Kidney (tissue), 14 donors: ENCODE measurements around the gene SLITRK3. TPM values are rescaled to one million over a fixed set of nuclear protein-coding genes. Genes with fewer than 3 reads are reported as not detected.

ENCODE experiments used
- DNase-seq, 5 donors: peaks; one replicate each; pipeline ENCODE4 v3.0.0-alpha.2; 2013 to 2020
- FAIRE-seq: peaks from 2 replicates; lab custom pipeline; 2012; peaks lifted over from hg19 to GRCh38; lab: Jason Lieb, UNC
- H3K27ac ChIP-seq, 2 donors: one replicate each; pipeline ENCODE4 v1.7.0; 2013; ENCODE audit warnings: low read depth in 2 of 2, low read length in 2 of 2, inconsistent platforms in 1 of 2
- H3K27me3 ChIP-seq: one replicate; pipeline ENCODE4 v1.7.1; 2013; ENCODE audit warnings: low read length, inconsistent platforms; ENCODE audit not compliant: control insufficient read depth, insufficient read depth
- H3K36me3 ChIP-seq, 3 donors: one replicate each; pipeline versions ENCODE4 v1.7.0 to v1.7.1; 2013; ENCODE audit warnings: low read length in 3 of 3, control low read depth in 1 of 3, inconsistent platforms in 1 of 3; ENCODE audit not compliant: insufficient read depth in 3 of 3, control insufficient read depth in 2 of 3
- H3K4me1 ChIP-seq, 3 donors: one replicate each; pipeline versions ENCODE4 v1.7.0 to v1.7.1; 2013; ENCODE audit warnings: low read length in 3 of 3, inconsistent platforms in 1 of 3, low read depth in 1 of 3; ENCODE audit not compliant: control insufficient read depth in 2 of 3, insufficient read depth in 2 of 3
- H3K4me3 ChIP-seq, 3 donors: one replicate each; pipeline versions ENCODE4 v1.7.0 to v1.8.1; 2013; ENCODE audit warnings: low read length in 3 of 3, control low read depth in 1 of 3, inconsistent platforms in 1 of 3
- H3K9ac ChIP-seq, 3 donors: one replicate each; pipeline versions ENCODE4 v1.7.0 to v1.7.1; 2013; ENCODE audit warnings: low read length in 3 of 3, control low read depth in 1 of 3, inconsistent platforms in 1 of 3
- H3K9me3 ChIP-seq, 3 donors: one replicate each; pipeline versions ENCODE4 v1.7.0 to v1.7.1; 2013; ENCODE audit warnings: low read length in 3 of 3, control low read depth in 1 of 3, inconsistent platforms in 1 of 3; ENCODE audit not compliant: control insufficient read depth in 2 of 3, insufficient read depth in 1 of 3
- CTCF ChIP-seq: IDR thresholded peaks from 3 replicates; pipeline ENCODE4 v1.5.1; 2012; ENCODE audit warnings: mild to moderate bottlenecking, moderate library complexity, borderline replicate concordance; ENCODE audit not compliant: insufficient read depth; ENCODE audit errors: extremely low read depth
- intact Hi-C: fragments of 100-400 bp; cut with DNase I; formaldehyde crosslinking; loops from one replicate; pipeline ENCODE4 v1.11.1; 2022
- polyA plus RNA-seq: library from polyadenylated mRNA; stranded (reverse); fragments of 350-450 nt; fragmentation: Illumina TruSeq; extraction: RNeasy Lipid Tissue Mini Kit (QIAGEN cat#74804); gene quantifications from one replicate; pipeline ENCODE4 v1.2.3, GENCODE V29; 2014; ENCODE audit warnings: low read depth, low replicate concordance; ENCODE audit not compliant: insufficient read depth
- total RNA-seq: library from RNA; stranded (reverse); fragmentation: NEBNext Ultra II Directional; extraction: Animal tissue kit (Norgen Biotek cat#: 25700); gene quantifications from one replicate; pipeline ENCODE4 v1.2.1, GENCODE V29; 2021
- donor health status: control.
- donor health status: control.
- donor health status: control.
- donor health status: control.
- donor health status: control.
- donor health status: DM: yes; HTN: yes; CAD: no.
- donor health status: Normal renal cell carcinoma (clear cell type).

SLITRK3 gene
- total and polyA plus RNA-seq, 2 donors from 2014 or later: 0.30 to 0.44 TPM

- Histone ChIP-seq H3K4me3 (no peak overlapping the region), H3K27me3 (no peaks in the 10 kb centered on the region), H3K4me1 (no peaks in the 10 kb centered on the region), H3K27ac (no peak overlapping the region), H3K9ac (no peak overlapping the region), H3K9me3 (no peaks in the 10 kb centered on the region), H3K36me3 (no peaks in the 10 kb centered on the region)
- no peak for TF ChIP-seq CTCF
- FAIRE-seq (no peak), DNase-seq (no peak)
- intact Hi-C loops: no loop called here
Observed at GRCh38 chr3:165212580-165212979, 16.4 kb upstream of the SLITRK3 start.

- DNase-seq (peak in 3 of 5 donors; percentile 37 to 57 (median 51)), FAIRE-seq (no peak)
- intact Hi-C loops: no loop called here
- H3K27me3 ChIP-seq: peaks cover 2% of the 10 kb centered on the region
- no peaks in the 10 kb centered on the region for H3K4me1 ChIP-seq
- no peak overlapping the region for H3K27ac ChIP-seq
- no peak overlapping the region for H3K9ac ChIP-seq
- no peaks in the 10 kb centered on the region for H3K9me3 ChIP-seq
- H3K4me3 ChIP-seq: no peak overlapping the region
- no peak for TF ChIP-seq CTCF
- no peaks in the 10 kb centered on the region for H3K36me3 ChIP-seq
Observed at GRCh38 chr3:165211721-165212120, 15.5 kb upstream of the SLITRK3 start.

- H3K36me3 ChIP-seq: no peaks in the 10 kb centered on the region
- FAIRE-seq: no peak
- no peak for TF ChIP-seq CTCF
- no peaks in the 10 kb centered on the region for H3K9me3 ChIP-seq
- peaks cover 2% of the 10 kb centered on the region for H3K27me3 ChIP-seq
- H3K4me3 ChIP-seq: no peak overlapping the region
- DNase-seq: no peak
- H3K9ac ChIP-seq: no peak overlapping the region
- intact Hi-C loops: no loop called here
- H3K27ac ChIP-seq: no peak overlapping the region
- no peaks in the 10 kb centered on the region for H3K4me1 ChIP-seq
Observed at GRCh38 chr3:165210727-165211126, 14.5 kb upstream of the SLITRK3 start.

GRCh38 chr3:165210132-165210531, 13.9 kb upstream of the SLITRK3 start:
- H3K9ac ChIP-seq: no peak overlapping the region
- intact Hi-C loops: no loop called here
- no peaks in the 10 kb centered on the region for H3K36me3 ChIP-seq
- H3K27ac ChIP-seq: no peak overlapping the region
- no peaks in the 10 kb centered on the region for H3K4me1 ChIP-seq
- no peak for TF ChIP-seq CTCF
- H3K27me3 ChIP-seq: peaks cover 2% of the 10 kb centered on the region
- no peaks in the 10 kb centered on the region for H3K9me3 ChIP-seq
- FAIRE-seq (no peak), DNase-seq (no peak)
- H3K4me3 ChIP-seq: no peak overlapping the region
